Dedifferentiated amniotic fluid mesenchymal stem cell (primary cell): ENCODE measurements around the gene ZNF541.

ENCODE experiments used
- DNase-seq: peaks from one replicate; pipeline ENCODE4 v3.0.0-alpha.2; 2016; ENCODE audit errors: extremely low spot score

ZNF541 gene, protein sequence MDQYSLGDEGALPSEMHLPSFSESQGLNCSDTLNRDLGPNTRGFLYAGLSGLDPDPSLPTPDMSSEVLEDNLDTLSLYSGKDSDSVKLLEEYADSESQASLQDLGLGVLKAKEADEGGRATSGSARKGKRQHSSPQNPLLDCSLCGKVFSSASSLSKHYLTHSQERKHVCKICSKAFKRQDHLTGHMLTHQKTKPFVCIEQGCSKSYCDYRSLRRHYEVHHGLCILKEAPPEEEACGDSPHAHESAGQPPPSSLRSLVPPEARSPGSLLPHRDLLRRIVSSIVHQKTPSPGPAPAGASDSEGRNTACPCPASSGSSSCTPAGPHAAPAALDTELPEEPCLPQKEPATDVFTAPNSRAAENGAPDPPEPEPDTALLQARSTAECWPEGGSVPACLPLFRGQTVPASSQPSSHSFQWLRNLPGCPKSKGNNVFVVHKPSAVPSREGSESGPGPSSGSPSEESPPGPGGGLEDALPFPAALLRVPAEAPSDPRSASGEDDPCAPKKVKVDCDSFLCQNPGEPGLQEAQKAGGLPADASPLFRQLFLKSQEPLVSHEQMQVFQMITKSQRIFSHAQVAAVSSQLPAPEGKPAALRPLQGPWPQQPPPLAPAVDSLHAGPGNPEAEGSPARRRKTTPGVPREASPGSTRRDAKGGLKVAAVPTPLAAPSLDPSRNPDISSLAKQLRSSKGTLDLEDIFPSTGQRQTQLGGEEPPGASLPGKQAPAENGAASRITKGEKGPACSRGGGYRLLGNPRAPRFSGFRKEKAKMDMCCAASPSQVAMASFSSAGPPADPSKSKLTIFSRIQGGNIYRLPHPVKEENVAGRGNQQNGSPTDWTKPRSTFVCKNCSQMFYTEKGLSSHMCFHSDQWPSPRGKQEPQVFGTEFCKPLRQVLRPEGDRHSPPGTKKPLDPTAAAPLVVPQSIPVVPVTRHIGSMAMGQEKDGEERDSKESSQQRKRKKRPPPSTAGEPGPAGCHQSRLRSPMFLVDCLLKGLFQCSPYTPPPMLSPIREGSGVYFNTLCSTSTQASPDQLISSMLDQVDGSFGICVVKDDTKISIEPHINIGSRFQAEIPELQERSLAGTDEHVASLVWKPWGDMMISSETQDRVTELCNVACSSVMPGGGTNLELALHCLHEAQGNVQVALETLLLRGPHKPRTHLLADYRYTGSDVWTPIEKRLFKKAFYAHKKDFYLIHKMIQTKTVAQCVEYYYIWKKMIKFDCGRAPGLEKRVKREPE (N-terminal part only)

DNA sequence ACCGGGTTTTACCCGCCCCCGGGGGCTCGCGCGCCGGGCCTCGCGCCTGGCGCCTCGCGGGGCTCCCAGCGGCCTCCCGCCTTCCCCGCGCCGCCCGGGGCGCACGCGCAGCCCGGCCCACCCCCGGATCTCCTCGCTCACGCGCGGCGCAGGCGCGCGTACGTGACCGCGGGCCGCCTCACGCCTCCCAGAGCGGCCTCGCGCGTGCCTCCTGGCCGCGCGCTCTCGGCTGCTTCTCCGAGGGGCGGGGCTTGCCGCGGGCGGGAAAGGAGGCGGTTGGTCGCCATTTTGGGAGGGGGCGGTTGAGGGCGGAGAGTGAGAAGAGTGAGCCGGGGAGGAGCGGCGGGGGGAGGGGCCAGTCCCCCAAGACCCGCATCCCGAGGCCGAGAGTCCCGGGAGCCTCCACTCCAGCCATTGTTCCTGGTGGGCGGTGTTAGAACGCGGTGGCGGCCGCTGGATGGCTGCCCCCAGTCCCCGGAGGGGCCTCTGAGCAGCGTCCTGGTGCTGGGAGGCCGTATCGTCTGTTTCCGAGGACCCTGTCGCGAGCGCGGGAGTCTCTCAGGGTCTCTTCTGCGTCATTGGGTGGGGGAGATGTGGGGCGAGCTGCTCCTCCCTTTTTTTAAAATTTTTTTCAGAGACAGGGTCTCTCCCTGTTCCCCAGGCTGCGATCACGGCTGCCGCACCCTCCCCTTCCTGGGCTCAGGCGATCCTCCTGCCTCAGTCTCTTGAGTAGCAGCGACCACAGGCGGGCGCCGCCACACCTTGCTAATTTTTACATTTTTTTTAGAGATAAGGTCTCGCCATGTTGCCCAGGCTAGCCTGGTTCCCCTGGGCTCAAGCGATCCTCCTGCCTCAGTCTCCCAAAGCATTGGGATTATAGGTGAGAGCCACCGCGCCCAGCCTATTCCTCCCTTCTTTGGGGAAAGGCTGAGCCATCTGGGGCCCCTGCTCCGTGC is at the start of gene ZNF541:
Gene ZNF541 (minus strand): TSS at position 78 of the 956 bp plus-strand sequence. CDS start 17,292 bp downstream, outside the sequence.
- DNase-seq = no peak

DNA sequence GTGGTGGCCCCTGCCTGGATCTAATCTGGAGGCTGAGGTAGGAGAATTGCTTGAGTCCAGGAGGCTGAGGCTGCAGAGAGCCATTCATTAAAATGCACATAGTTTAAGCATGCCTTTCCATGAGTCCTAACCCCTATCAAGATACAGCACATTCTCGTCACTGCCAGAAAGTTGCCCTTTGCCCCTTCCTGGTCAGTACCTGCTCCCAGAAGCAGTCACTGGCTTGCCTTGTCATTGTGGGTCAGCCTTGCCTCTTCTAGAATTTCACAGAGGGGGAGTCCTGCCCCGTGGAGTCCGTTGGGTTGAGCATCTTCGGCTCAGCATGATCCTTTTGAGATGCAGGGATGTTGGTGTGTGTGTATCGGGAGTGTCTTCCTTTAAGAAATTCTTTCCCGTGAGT is 46.8 kb upstream of the ZNF541 start:
- no peak for DNase-seq

DNA sequence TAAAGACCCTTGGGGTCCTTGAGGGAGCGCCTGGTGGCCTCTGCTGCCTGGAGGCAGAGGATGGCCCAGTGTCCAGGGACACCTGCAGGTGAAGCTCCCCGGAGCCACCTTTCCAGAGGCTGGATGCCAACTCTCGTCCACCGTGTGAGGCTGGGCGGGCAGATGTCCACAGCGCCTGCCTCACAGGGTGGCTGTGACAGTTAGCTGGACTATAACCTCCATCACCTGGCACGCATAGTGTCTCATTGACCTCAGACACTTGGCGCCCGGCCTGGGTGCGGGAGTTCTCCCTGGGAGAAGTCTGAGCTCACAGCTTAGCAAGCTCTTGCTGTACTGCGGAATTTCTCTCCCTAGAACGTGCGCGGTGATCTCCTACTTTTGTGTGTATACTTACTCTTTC is 45.8 kb upstream of the ZNF541 start:
- no peak for DNase-seq

DNA sequence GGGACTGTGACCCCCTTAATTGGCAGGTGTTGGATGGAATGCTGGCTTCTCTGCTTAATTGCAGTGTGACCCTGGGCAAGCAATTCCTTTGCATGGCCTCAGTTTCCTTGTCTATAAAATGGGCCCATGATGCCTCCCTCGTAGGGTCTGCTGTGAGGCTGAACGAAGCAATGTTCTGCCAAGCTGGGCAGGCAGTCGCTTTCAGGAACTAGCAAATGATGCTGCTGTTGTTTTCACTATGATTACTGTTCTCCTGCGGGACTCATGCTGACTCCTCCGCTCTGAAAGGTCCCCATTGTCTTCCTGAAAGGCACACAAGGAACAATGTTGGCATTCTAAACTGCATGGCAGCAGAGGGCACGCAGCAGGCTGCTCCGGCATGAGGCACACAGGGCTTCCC is 42.8 kb upstream of the ZNF541 start:
- DNase-seq = no peak

DNA sequence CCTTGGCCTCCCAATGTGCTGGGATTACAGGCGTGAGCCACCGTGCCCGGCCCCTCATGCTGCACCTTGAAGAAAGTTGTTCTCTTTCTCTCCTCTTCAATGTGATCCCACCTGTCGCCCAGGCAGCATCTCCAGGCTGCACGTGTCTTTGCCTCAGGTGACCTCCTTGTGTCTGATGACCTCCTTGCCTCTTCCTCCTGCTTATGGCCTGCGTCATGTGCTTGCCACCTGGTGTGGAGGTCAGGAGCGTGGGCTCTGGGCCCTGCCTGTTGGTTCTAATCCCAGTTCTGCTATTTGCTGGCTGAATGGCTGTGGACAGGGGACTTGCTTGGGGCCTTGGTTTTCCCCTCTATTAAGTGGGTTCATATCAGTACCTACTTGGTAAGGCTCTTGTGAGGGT is 42.3 kb upstream of the ZNF541 start:
- DNase-seq = no peak

DNA sequence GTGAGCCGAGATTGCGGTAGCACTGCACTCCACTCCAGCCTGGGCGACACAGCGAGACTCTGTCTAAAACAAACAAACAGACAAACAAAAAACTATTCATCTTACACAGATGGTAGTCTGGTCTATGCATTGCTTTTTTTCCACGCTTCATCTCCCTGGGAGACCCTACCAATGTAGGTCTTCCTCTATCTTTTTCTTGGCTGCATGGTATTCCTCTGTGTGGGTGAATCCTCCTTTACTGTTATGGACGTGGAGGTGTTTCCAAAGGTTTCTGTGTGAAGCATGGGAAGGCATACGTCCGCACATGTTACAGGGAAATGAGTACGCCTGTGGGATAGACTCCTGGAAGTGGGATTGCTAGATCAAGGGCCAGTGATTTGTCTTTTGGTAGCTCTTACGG is 41.6 kb upstream of the ZNF541 start:
- no peak for DNase-seq

DNA sequence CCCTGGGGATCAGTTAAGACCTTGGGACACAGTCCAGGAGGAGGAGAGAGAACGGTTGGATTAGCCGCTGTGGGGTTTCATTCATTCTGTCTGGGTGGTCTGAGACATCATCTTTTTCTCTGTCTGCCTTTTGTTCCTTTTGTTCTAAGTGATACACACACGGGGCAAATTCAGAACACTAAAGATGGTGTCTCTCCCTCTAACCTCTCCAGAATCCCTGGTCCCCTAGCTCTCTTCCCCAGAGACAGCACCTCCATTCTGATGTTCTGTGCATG is 41.0 kb upstream of the ZNF541 start:
- DNase-seq = no peak

DNA sequence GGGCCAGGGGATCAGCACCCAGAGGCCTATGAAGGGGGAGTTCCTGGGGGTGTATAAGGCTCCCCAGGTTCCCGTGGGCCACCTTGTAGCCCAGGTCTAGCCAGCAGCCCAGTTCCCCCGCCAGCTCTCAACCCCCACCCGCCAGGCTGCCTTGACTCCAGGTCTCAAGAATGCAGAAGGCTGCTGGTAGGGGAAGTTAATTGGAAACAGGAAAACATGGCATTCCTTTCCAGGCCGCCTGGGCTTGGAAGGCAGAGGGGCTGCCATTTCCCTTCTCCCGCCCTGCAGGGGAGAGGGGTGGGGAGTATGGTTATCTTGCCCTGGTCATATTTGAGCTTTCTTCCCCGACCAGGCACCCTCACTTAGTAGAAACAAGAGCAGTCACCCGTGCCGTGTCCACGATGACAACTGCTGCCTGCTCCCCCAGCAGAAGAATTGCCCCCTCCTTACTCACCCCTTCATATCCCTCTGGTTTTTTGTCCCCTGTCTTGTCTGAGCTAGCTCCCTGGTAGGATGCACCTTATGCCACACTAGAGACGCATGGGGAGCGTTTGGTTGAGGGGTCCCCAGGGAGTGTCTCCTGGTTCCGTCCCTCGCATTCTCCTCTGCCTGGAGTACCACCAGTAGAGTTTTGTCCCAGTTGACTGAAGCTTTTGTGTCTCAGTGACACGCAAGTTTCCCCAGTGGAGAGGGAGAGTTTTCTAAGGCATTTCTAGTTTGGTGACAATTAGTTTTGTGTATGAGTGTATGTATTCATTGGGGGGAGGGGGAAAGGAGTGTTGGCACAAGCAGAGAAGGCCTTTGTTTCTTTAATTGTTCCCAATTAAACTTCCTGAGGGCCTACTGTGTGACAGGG is 40.4 kb upstream of the ZNF541 start:
- DNase-seq = peak; percentile 68

DNA sequence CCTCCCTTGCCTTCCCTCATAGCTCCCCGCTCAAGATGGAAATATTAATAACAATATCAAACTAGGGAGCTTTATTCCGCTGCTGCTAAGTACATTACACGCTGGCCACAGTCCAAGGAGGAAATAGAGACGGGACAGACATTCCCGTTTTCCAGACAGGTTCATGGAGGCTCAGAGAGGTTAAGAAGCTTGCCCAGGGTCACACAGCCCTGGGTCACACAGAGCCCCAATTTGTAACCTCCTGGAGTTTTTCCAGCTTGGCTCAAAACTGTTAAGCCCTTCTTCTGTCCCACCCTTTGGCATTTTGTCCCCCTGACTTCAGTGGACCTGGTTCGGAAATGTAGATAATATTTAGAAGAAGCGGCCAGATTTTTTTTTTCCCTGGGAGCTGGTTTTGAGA is 38.0 kb upstream of the ZNF541 start:
- DNase-seq = no peak

DNA sequence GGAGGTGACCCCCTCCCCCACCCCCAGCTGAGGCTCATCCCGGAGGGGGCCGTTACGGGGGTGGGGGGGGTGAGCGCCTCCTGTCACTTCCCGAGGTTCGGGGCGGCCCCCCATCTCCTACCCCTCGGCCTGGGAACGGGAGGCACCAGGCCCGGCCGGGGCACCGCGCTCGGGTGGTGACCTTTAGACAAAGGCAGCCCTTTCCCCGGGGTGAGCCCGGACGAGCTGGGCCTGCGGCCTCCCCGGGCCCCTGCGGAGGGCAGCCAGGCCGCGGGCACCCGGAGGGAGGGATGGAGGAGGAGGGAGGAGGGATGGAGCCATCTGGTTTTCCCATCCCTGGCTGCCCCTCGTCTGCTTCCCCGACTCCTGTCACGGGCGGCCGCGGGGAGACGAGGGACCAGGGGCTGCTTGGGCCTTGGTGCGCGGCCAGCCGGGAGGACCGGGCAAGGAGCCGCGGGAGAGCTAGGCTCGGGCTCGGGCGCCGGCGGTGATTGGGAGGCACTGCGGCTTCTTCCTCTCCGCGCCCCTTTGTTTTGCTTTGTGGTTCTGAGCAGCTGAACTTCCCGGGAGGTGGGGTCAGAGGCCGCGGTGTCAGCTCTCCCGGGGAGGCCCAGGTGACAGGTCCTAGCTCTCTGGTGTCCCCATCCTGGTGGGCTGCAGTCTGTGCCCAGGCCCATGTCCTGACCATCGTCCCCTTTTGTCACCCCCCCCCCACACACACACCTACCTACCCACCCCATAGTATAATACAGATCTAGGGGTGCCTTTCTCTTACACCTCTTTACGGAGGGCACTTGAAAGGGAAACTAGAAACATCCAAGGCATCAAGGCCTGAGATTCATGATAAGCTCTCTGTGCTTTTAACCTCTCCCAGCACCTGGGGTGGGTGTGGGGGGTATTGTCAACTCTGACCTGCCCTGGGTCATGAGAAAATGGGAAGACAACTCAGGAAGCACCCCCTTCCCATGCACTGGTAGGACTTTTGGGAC is 37.3 kb upstream of the ZNF541 start:
- DNase-seq = no peak

DNA sequence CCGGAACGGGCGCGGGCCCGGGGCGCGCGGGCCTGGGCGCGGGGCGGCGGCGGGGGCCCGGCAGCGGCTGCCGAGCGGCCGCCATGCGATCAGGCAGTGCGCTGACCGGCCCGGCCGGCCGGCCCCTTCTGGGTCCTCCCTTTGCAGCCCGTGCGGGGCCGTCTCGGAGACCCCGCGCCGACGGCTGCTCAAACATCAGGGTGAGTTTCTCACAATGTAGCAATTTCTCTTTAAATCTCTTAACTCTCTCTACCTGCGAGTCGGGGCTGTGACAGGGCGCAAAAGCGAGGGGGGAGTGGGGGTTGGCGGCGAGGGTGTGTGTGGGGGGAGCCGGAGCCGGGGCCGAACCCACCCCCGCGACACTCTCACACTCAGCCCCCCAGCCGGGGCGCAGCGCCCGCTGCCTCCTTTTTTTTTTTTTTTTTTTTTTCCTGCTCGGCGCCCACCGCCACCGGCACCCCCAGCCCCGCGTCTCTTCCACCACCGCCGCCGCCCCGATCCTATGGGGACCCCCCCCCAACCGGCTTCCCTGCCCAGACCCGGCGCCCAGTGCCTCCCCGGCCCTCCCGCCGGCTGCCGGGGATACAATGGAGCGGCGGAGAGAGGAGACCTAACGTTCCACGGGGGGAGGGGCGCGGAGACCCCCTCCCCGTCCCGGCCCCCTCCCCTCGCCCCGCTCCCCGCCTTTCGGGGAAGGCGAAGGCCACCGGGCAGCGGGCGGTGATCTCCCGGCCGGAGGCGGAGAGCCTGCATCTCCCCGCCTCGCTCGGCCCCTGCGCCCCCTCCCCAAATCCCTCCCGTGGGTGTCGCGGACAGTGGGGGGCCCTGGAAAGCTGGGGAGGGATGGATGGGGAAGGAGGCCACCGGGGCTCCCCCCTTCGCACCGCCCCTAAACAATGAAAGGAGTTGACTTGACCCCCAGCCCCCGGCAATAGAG is 36.3 kb upstream of the ZNF541 start, which contains the start of gene BICRA:
Gene BICRA (plus strand): TSS at position 166 of the 937 bp plus-strand sequence. CDS start 64,441 bp downstream, outside the sequence.
- DNase-seq = peak; percentile 60

DNA sequence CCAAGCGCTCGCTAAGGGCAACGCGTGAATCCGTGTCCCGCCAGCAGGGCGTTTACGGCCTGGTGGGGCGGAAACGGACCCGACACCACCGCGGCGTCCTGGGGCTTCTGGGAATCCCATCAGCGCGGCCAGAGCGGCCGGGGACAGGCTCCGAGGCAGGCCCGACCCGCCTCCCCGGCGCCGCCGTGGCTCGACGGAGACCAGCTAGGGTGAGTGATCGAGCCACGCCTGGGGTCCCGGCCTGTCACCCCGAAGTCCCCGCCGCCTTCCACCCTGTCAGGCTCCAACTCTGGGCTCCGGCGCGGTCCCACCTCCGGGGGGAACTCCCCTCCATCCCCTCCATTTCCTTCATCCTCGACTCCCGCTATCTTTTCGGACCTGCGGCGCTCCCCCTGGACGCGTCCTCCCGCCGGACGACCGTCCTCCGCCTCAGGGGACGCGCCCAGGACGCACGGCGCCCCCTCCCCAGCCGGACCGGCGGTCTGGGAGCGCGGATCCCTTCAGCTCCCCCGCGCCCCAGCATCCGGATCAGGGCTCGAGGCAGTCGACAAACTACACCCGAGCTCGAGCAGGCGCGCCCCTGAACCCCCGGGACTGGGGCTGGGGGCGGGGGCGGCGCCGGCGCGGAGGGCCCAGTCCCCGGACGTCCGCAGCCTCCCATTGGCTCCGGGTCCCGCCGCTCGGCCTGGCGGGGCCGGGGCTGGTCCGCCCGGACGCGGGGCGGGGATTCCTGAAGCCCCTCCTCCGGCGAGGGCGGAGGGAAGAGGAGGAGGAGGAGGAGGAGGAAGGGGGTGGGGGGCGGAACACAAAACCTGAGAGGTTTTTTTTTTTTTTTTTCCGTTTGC is 35.3 kb upstream of the ZNF541 start:
- DNase-seq = peak; percentile 91

DNA sequence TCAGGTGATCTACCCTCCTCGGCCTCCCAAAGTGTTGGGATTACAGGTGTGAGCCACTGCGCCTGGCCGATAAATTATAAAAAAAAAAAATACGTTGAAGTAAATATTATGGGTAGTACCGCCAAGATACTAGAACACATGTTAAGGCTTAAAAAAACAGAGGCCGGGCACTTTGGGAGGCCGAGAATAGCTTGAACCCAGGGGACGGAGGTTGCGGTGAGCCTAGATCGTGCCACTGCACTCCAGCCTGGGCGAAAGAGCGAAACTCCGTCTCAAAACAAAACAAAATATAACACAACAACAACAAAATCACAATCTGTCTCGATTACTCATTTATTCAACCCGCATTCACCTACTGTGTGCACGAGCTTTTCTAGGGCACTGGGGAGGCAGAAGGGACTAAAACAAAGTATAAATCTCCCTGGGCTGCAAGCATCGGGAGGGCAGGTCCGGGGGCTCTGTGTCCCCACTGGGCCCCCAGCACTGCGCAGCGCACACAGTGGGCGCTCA is 34.7 kb upstream of the ZNF541 start:
- no peak for DNase-seq

DNA sequence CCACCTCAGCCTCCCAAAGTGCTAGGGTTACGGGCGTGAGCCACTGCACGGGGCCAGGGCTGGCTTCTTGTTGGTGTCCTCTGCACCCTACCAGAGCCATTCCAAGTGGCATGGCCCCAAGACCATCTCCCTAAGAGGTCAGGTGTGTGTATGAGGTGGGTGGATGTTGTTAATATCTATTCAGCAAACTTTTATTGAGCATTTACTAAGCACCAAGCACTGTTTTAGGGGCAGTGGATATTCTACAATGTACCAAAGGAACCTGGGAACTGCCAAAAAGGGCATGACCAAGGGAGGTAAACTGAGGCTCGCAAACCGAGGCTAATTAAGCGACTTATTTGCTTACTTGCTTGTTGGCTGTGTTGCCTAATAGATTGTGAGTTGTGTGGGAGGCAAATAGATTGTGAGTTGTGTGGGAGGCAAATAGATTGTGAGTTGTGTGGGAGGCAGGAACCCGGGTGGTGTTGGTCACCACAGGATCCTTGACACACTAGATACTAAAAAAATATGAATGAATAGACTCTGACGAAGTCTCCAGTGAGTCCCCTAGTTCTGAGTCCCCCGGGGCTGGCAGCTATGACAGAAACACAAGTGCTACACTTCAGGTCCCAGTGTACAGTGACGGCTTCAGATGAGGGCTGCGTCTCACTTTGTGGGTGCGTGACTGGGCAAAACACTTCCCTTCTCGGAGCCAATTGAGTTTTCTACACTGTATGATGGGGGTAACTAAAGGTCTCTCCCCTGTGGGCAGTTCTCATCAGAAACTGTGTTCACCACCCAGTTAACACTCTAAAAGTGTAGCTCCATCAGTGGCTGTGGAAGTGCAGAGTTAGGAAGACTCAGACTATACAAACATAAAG is 31.0 kb upstream of the ZNF541 start:
- DNase-seq = no peak

DNA sequence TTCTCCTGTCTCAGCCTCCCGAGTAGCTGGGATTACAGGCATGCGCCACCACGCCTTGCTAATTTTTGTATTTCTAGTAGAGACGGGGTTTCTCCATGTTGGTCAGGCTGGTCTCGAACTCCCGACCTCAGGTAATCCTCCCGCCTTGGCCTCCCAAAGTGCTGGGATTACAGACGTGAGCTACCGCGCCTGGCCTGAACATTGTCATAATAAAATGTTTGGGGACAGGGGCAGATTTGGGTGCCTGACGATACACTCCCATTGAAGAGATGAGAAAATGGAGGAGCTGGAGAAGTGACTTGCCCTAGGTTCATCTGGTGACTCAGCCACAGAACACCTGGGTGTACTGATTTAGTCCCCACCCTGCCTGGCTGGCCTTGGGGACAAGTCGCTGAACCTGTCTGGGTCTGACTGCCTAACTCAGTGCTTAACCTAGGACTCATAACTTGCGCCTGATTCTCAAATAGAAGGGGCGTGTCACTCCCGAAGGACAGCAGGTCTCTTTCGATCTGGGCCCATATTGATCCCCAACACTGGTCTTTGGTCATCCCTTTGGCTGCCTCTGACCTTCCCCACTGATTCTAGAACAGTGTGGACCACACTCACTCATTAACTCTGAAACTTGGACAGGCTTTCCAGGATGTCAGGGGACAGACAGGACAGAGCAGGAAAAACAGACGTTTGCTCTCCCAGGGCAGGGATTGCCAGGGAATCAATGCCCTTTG is 28.4 kb upstream of the ZNF541 start:
- DNase-seq = no peak
